ENCODE data around the gene FRMPD1. TPM values are rescaled to one million over a fixed set of nuclear protein-coding genes. Genes with fewer than 3 reads are reported as not detected.

Gene FRMPD1
- total and polyA plus RNA-seq, 10 of the 15 experiments (the other 5 are each of a cell fraction or from before 2014, with no cell fraction given) = 0.01 to 0.08 (median 0.05) TPM; not detected in 6

GRCh38 chr9:37636511-37637448 lies 14.0 kb upstream of the FRMPD1 start:
- H3K27ac ChIP-seq (ENCODE audit: control insufficient read depth, insufficient read depth) = no peak overlapping the region
- no peak overlapping the region for H3K4me2 ChIP-seq (ENCODE audit: control insufficient read depth, insufficient read depth)
- ChIA-PET POLR2A (no interaction called here), RAD21 (ENCODE audit: unreplicated experiment) (no interaction called here), CTCF (no interaction called here), SMC1A (ENCODE audit: uncharacterized antibody, unreplicated experiment) (no interaction called here)
- H3K4me3 ChIP-seq = no peak overlapping the region
- intact Hi-C loops (cut with micrococcal nuclease; ENCODE audit: unreplicated experiment) (no loop called here), in situ Hi-C loops (cut with MboI) (no loop called here)
- no peaks in the 10 kb centered on the region for H3K4me1 ChIP-seq (ENCODE audit: control insufficient read depth, insufficient read depth, low read length)
- H3K27me3 ChIP-seq (replicated peaks in 1 of 2; ENCODE audit: control insufficient read depth in 2 of 2, insufficient read depth in 2 of 2, low read length in 1 of 2) = no peaks in the 10 kb centered on the region
- BruUV-seq (replicated peaks) = no TSS peak
- no peak overlapping the region for H2AFZ ChIP-seq (ENCODE audit: control insufficient read depth, low read depth, low read length)
- DNase-seq (ENCODE audit: low read depth, low spot score) = no peak
- no peak for FAIRE-seq
- WGBS (ENCODE audit: insufficient coverage, insufficient replicate concordance, low lambda C conversion rate, missing lambda C conversion rate) = 60% methylated on average over 36 of the region's 39 CpGs
- no peaks in the 10 kb centered on the region for H3K79me2 ChIP-seq (ENCODE audit: control insufficient read depth, insufficient read depth, low read length)
- H3K9me3 ChIP-seq (replicated peaks; ENCODE audit: control insufficient read depth, insufficient read depth, low read length) = no peaks in the 10 kb centered on the region
- no peak overlapping the region for H3K9ac ChIP-seq (ENCODE audit: control insufficient read depth, insufficient read depth, low read length)
- TF ChIP-seq ETV6 (conservative IDR thresholded peaks at IDR 0.05 in 1 of 2, IDR thresholded peaks at IDR 0.05 in 1 of 2; ENCODE audit: borderline replicate concordance in 1 of 2, low read depth in 1 of 2) (no peak), STAT1 (conservative IDR thresholded peaks at IDR 0.05) (no peak), NFIC (IDR thresholded peaks at IDR 0.05; ENCODE audit: low read depth, low read length) (no peak), RUNX3 (IDR thresholded peaks at IDR 0.05; ENCODE audit: low read length) (no peak), SIN3A (IDR thresholded peaks at IDR 0.05; ENCODE audit: low read depth, low read length) (no peak), BCL3 (IDR thresholded peaks at IDR 0.05; ENCODE audit: borderline replicate concordance, insufficient read depth, low read depth, low read length, poor library complexity, severe bottlenecking) (no peak), NR2C2 (IDR thresholded peaks at IDR 0.05; ENCODE audit: borderline replicate concordance, control insufficient read depth, insufficient read length, low read depth) (no peak), NR2C1 (IDR thresholded peaks at IDR 0.05) (no peak), CHD4 (IDR thresholded peaks at IDR 0.05) (no peak), FOXM1 (IDR thresholded peaks at IDR 0.05; ENCODE audit: low read depth, low read length) (no peak), JUND (IDR thresholded peaks at IDR 0.05; ENCODE audit: low read depth, low read length) (no peak)
- TF ChIP-seq, protein P1, sequence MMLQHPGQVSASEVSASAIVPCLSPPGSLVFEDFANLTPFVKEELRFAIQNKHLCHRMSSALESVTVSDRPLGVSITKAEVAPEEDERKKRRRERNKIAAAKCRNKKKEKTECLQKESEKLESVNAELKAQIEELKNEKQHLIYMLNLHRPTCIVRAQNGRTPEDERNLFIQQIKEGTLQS (IDR thresholded peaks at IDR 0.05; ENCODE audit: borderline replicate concordance, extremely low read depth, low read depth, low read length) = no peak
- TF ChIP-seq, protein P2, sequence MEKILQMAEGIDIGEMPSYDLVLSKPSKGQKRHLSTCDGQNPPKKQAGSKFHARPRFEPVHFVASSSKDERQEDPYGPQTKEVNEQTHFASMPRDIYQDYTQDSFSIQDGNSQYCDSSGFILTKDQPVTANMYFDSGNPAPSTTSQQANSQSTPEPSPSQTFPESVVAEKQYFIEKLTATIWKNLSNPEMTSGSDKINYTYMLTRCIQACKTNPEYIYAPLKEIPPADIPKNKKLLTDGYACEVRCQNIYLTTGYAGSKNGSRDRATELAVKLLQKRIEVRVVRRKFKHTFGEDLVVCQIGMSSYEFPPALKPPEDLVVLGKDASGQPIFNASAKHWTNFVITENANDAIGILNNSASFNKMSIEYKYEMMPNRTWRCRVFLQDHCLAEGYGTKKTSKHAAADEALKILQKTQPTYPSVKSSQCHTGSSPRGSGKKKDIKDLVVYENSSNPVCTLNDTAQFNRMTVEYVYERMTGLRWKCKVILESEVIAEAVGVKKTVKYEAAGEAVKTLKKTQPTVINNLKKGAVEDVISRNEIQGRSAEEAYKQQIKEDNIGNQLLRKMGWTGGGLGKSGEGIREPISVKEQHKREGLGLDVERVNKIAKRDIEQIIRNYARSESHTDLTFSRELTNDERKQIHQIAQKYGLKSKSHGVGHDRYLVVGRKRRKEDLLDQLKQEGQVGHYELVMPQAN (conservative IDR thresholded peaks at IDR 0.05) = no peak
- TF ChIP-seq, protein P3, sequence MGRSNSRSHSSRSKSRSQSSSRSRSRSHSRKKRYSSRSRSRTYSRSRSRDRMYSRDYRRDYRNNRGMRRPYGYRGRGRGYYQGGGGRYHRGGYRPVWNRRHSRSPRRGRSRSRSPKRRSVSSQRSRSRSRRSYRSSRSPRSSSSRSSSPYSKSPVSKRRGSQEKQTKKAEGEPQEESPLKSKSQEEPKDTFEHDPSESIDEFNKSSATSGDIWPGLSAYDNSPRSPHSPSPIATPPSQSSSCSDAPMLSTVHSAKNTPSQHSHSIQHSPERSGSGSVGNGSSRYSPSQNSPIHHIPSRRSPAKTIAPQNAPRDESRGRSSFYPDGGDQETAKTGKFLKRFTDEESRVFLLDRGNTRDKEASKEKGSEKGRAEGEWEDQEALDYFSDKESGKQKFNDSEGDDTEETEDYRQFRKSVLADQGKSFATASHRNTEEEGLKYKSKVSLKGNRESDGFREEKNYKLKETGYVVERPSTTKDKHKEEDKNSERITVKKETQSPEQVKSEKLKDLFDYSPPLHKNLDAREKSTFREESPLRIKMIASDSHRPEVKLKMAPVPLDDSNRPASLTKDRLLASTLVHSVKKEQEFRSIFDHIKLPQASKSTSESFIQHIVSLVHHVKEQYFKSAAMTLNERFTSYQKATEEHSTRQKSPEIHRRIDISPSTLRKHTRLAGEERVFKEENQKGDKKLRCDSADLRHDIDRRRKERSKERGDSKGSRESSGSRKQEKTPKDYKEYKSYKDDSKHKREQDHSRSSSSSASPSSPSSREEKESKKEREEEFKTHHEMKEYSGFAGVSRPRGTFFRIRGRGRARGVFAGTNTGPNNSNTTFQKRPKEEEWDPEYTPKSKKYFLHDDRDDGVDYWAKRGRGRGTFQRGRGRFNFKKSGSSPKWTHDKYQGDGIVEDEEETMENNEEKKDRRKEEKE (IDR thresholded peaks at IDR 0.05) = no peak
- TF ChIP-seq, protein P4, sequence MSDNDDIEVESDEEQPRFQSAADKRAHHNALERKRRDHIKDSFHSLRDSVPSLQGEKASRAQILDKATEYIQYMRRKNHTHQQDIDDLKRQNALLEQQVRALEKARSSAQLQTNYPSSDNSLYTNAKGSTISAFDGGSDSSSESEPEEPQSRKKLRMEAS (IDR thresholded peaks at IDR 0.05; ENCODE audit: low read depth, low read length) = no peak
- no peaks in the 10 kb centered on the region for H3K36me3 ChIP-seq (ENCODE audit: control insufficient read depth in 2 of 2, insufficient read depth in 2 of 2, low read length in 1 of 2)
- ATAC-seq = no peak
- H4K20me1 ChIP-seq (ENCODE audit: control insufficient read depth, insufficient read depth) = no peaks in the 10 kb centered on the region

Data from GM12878 (cell line).